GM18505 (cell line): ENCODE measurements around the gene DIAPH1.

Experiments used
- ATAC-seq: cut with Tn5 transposase; IDR thresholded peaks from one replicate; pipeline ENCODE4 v1.9.1; 2021; ENCODE audit not compliant: unreplicated experiment
- POLR2A ChIP-seq: IDR thresholded peaks from 4 replicates; pipeline ENCODE4 v1.6.1; 2011; ENCODE audit warnings: borderline replicate concordance; ENCODE audit not compliant: insufficient read depth, insufficient read length; ENCODE audit errors: extremely low read depth

The DIAPH1 gene

DNA sequence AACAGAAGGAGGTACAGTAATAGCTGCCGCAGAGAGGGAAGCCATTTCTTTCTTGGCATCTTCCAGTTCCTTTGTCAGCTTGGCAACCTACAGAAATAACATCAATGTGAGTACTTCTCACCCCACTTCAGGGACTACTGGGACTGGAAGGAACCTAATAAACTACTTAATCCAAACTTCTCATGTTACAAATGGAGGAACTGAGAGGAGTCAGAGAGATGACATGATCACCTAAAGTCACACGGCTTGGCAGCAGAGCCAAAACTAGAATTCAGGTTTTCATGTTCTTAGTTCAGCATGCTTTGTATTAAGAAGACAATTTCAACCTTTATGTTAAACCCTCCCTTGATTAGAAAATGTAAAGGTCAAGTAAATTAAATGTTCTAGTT is 44.7 kb downstream of the DIAPH1 start:
- no peak for ATAC-seq
- TF ChIP-seq POLR2A: no peak

DNA sequence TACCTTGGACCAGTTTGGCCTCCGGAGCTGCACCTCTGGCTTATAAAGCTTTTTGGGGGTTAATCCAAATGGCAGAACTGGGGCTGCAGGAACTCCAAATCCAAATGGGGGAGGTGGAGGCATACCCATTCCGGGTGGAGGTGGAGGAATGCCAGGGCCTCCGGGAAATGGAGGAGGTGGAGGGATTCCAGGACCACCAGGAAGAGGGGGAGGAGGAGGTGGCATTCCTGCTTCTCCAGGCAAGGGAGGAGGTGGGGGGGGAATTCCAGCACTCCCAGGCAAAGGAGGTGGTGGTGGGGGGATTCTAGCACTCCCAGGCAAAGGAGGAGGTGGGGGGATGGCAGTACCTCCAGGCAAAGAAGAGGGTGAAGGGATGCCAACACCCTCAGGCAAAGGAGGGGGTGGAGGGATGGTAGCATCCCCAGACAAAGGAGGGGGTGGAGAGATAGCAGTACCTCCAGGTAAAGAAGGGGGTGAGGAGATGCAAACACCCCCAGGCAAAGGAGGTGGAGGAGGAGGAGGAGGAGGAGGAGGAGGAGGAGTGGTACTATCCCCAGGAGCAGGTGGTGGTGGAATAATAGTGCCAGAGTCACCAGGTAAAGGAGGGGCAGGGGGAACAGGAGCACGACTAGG is 45.2 kb downstream of the DIAPH1 start:
- no peak for ATAC-seq
- TF ChIP-seq POLR2A: no peak

DNA sequence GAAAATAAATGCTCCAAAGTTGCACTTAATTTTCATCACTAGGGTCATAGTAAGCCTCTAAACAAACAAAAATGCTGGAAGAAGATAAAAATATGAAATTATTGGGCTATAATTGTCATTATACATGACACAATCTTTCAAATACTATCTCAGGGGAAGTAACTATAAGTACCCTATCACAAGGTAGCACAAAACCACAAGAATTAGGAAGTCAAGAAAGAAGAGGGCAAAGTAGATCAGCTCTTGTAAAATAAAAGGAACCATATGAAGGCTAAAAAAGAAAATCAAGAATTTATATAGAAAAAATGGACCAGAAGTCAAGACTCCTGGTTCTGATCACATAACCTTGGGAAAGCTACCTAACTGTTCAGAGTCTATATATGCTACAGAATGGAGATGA is 48.1 kb downstream of the DIAPH1 start:
- ATAC-seq: no peak
- TF ChIP-seq POLR2A: no peak

DNA sequence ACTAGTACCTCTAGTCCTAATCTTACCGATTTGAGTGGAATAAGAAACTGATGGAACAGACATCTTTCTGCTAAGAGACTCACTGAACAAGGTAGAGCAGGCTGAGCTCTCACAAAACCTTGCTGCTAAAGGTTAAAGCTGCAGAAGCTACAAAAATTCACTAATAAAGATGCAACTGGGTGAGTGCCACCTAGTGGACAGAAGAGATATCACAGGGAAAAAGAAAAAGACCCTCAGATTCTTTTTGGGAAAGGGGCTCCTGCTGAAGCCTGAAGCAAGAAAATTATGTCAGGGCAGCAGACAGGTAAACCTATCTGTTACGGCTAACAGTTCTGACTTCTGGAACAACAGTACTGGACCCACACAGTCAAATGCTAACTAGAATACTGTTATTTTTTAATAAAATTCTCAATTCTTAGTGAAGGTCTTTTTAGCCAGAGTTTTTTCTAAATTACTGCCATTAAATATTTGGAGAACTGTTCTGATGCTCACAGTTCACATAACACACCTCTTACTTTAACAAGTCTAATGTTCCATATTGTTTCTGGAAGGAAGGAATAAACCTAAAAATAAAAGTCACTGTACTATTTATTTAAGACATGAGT is 51.2 kb downstream of the DIAPH1 start:
- no peak for TF ChIP-seq POLR2A
- no peak for ATAC-seq

DNA sequence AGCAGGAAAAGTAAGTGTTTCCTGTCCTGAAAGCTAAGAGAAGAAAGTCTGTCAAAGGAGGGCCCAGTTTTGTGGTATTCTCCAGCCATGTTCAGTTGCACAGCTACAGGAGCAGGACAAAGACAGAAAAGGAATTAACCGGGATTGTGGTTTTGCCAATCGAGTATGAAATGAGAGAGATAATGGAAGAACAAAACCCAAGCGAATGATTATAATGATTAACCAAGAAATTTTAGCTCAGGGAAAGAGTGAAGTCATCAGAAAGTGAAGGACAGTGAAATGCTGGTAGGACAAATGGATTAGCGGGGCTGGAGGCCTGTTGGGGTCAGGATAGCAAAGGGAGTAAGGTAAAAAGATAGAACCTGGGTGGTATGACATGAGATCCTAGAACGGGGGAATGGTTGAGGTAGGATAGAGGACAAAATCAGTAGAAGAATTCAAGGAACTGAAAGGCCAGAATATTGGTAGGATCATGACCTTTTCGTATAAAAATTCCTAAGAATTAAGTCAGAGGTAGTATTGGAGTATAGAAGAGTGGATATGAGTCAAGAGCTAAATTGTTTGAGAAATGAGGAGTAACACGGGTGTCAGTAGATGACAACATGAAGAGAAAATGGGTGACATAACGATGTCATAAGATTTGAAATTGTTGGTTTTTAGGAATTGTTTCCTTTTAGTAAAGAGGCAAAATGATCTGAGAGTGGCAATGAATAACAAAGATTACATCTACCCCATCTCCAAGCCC is 52.8 kb downstream of the DIAPH1 start:
- ATAC-seq: no peak
- no peak for TF ChIP-seq POLR2A

DNA sequence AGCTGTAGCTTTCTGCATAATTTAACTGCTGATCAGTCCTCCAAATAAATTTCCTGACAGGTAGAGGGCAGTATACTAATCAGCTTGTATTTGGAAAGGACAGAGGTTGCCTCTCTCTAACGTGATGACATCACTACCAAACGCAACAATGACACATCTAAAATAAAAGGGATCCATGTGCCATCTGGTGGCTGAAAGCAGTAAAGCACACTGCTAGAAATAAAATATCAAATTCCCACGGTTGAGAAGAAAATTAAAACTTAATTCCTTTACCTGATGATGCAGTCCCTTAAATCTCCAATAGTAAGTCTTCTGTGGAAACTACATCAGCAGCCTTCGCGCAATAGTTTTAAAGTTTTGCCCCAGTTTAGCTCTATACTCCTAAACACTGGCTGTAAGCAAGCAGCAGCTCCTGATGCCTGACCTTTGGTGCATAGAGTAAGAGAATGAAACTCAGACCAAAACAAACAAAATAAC is 54.5 kb downstream of the DIAPH1 start:
- TF ChIP-seq POLR2A: no peak
- peak; percentile 91 for ATAC-seq

DNA sequence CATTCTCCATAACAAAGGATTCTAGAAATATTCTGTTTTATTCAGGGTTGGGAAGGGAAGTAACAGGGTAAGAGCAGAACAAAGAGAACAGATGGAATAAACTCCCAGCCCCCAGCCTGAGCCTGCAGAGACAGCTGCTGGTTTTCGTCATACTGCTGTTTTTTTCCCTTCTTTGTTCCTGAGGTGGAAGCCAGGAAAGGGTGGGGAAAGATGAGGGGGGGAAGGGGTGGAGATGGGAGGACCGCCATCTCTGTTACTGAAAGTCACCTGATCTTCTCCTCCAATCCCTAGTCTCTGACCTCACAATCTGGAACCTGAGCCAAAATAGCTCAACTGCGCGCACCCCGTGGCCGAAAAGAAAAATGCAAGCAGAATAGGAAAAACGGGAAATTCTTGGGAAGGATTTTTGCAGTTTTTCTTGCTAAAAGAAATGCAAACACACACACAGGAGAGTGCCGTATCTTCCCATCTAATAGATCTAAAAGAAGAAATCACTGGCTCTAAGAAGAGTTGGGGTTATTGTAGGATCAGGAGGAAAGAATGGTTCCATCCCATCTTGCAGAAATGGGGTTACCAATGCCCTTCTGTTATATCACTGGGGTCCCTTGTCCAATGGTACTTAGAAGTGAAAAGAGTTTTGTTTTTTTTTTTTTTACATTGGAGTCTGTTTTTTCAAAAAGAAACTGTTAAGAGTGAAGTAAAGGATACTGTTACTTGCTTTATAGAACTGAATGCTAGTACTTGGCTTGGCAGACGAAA is 57.9 kb downstream of the DIAPH1 start:
- TF ChIP-seq POLR2A: no peak
- no peak for ATAC-seq

DNA sequence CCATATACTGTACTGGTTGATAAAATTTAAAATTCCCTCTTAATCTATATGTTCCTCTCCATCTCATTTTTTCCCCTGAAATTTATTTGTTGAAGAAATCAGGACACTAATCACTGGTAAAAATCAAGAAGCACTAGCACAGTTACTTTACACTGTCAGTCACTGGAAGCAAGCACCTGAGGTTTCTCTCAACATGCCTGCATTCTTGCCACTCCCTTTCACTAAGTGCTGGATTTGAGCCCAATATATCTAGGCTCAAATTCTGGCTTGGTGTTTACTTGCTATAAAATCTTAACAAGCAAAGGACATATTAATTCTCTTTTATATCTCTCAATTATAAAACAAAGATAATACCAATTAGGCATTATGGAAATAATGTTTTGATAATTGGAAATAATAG is 58.6 kb downstream of the DIAPH1 start:
- ATAC-seq: no peak
- TF ChIP-seq POLR2A: no peak

DNA sequence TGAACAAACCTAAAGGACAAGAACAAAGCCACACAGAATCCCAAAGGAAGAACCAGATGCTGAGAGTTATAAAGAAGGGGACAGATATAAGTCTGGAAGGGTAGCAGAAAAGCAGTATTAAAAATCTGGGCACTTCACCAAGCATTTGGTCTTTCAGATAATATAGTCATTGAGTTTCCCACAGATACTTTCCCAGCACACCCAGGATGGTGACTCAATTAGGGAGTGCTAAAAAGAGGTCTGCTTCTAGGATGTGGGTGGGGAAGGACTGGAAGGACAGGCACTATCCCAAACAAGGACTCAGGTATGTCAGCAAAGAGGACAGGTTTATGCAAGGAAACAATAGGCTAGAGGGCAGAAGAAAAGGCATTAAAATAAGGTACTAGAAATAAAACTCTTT is 59.3 kb downstream of the DIAPH1 start:
- ATAC-seq: no peak
- TF ChIP-seq POLR2A: no peak

DNA sequence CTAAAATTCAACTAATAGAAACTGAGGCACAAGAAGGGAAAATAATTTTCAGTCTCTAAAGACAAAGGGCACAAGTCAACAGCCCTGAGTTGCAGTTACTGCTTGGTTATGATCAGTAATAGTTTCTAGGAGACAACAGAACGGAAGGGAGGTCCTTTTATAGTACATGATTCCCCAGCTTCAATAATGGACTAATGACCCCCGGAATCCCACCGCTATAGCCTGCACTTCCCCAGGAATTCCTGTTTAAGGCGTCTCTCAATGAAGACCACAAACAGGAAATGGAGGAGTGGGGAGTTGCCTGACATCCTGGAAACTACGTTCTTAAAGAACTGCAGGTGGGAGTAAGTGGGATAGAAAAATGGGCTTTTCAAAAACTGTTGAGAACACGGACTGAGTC is 60.6 kb downstream of the DIAPH1 start:
- ATAC-seq: no peak

DNA sequence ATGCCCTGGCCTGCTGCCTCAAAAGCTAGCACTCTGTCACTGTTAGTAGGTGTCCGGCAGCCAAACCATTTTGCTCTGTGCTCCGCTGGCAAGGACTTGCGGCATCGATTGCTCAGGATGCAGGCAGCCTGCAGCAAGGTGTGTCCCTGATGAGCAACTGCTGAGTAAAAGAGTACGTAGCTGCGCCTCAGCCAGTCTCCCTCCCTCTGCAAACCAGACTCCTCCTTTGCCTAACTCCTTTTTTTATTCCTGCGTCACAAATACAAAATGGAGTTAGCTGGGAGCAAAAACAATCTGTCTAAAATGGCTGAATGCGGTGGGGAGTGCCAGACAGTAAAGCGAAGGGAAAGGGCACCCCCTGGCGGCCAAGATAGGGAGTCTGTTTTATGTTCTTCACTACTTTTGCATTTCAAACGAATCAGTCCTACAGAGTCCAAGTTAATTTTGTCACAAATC is 61.1 kb downstream of the DIAPH1 start:
- TF ChIP-seq POLR2A: no peak
- ATAC-seq: peak; percentile 68

More for the DNA sequence above, 60.6 kb downstream of the DIAPH1 start:
- TF ChIP-seq POLR2A: no peak

DNA sequence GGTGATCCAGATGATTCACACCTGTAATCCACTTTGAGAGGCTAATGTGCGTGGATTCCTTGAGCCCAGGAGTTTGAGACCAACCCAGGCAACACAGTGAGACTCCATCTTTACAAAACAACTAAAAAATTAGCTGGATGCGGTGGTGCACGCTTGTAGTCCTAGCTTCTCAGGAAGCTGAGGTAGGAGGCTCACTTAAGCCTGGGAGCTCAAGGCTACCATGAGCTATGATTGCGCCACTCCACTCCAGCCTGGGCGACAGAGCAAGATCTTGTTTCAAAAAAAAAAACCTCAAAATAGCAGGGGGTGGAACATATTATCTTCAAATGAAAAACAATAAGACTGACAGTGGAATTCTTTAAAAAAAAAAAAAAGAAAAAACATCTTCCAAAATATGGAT is 70.9 kb downstream of the DIAPH1 start:
- TF ChIP-seq POLR2A: no peak
- no peak for ATAC-seq

DNA sequence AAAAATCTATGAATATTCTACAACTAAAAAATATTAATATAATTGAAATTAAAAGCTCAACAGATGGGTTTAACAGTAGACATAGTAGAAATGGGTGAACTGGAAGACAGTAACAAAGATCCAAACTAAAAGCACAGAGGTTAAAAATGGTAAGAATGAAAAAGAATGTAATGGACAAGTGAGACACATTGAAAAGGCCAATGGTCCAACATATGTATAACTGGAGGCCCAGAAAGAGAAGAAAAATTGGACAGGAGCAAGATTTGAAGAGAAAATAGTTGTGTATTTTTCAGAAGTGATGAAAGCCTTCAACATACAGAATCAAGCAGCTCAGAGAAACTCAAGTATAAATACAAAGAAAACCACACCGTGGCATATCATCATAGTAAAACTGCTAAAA is 71.3 kb downstream of the DIAPH1 start:
- TF ChIP-seq POLR2A: no peak
- ATAC-seq: no peak

DNA sequence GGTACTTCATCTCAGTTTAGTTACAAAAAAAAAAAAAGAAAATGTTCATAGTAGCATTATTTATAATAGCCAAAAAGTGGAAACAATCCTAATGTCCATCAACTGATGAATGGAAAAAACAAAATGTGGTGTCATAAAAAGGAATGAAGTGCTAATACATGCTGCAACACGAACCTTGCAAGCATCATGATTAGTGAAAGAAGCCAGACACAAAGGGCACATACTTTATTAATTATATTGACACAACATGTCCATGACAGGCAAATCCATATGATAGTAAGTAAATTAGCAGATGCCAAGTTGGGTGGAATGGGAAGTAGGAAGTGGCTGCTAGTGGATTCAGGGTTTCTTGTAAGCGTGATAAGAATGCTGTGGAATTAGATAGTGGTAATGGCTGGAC is 75.7 kb downstream of the DIAPH1 start:
- no peak for ATAC-seq
- TF ChIP-seq POLR2A: no peak

DNA sequence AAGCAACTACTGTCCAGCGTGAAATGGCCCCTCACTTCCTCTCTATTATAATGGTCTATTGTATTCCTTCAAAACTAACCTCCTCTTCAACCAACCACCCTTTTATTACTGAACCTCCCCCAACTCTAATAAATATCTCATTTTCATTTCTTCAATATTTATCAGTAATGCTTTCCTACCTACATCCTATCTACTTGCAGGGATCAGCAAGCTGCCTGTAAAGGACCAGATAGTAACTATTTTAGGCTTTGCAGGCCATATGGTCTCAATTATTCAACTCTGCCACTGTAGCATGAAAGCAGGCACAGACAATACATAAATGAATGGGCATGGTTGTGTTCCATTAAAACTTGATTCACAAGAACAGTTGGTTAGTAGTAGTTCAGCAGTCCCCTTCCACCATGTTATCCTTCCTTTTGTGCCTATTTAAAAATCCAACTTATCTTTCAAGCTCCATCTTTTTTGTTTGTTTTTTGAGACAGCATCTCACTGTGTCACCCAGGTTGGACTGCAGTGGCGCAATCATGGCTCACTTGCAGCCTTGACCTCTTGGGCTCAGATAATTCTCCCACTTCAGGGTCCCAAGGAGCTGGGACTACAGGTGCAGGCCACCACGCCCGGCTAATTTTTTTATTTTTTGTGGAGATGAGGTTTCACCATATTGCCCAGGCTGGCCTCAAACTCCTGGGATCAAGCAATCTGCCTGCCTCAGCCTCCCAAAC is 84.1 kb downstream of the DIAPH1 start:
- TF ChIP-seq POLR2A: no peak
- no peak for ATAC-seq
